Measurements from ENCODE around the gene DCAF11. TPM values are rescaled to one million over a fixed set of nuclear protein-coding genes. Genes with fewer than 3 reads are reported as not detected.
A peak's percentile ranks its signal among the peaks of the same experiment; 100 is the strongest.

Gene DCAF11
- 84.3 and 86.5 TPM in 2 replicates for total RNA-seq

DNA sequence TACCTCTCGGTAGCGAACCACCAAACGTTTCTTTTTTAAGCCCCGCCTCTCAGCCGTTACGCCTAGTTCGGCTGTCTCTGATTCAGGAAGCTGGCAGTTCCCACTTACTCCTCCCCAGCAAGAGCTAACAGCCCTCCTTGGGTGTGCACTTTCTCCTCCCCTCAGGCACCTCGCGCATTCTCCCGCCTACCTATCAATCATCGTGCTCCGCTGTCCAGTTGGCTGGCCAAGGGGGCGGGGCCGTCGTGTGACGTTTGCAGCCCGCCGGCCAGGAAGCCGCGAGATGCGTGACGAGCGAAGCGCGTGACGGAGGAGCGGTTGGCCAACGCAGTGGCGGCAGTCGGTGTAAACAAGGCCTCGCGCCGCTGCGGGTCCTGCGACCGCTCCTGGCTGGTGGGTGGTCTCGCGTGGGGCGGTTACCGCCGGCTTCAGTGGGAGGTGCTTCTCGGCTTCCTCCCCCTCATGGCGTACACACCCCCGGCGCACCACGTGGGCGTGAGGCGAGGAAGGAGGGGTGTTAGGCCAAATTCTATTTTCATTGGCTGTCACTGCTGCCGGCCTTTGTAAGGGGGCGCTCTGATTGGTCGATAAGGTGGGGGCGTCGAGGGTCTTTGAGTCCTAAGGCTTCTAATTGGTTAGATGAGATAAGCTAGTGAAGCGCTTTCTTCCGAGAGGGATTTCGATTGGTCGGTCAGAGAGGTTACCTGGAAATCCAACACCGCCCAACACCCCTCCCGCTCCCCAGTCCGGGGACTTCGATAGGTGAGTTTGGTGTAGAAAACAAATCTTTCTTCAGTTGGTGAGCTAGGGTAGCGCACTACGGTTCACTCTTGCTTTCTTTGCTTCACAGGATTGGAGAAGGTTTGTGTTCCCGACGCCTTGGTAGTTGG is at the start of gene DCAF11, which contains the start of gene NRL:
DCAF11 (plus strand) TSS at position 246 of the 890 bp plus-strand sequence. CDS start 818 bp downstream, outside the sequence.
NRL (minus strand) TSS at position 418 of the 890 bp plus-strand sequence. CDS start 32,101 bp downstream, outside the sequence.
- peak within 1 kb of the TSS; percentile 100 for H3K27ac Mint-ChIP-seq
- ChIA-PET POLR2A (interaction anchor here (0.6 to 6.1 kb wide), 48 partner anchors 9 to 1324 kb away, joined by 3 to 239 read pairs (median 7); partner anchors contain the start of genes ACIN1, C14orf119, CARMIL3 and CBLN3), CTCF (interaction anchor here (0.6 to 2.6 kb wide), 13 partner anchors 11 to 194 kb away, joined by 3 to 15 read pairs (median 5); partner anchors contain the start of genes EMC9, IRF9, PSME1 and PSME2)
- DNase-seq (peak; percentile 97), ATAC-seq (ENCODE audit: low read depth) (peak; percentile 83)
- peaks cover 27% of the 10 kb centered on the region for H3K4me1 Mint-ChIP-seq
- H3K9me3 Mint-ChIP-seq: no peaks in the 10 kb centered on the region
- H3K36me3 Mint-ChIP-seq (ENCODE audit: low read depth): peaks cover 50% of the 10 kb centered on the region
- peak within 1 kb of the TSS; percentile 99 for H3K4me3 Mint-ChIP-seq
- no peak for TF ChIP-seq CTCF (IDR thresholded peaks at IDR 0.05)
- intact Hi-C loops (cut with micrococcal nuclease): loop anchor here (1.0 to 10.0 kb wide), 17 partner anchors 9 to 1020 kb away; partner anchors contain the start of genes ACIN1, C14orf119, CHMP4A and EMC9
- no peaks in the 10 kb centered on the region for H3K27me3 Mint-ChIP-seq

DNA sequence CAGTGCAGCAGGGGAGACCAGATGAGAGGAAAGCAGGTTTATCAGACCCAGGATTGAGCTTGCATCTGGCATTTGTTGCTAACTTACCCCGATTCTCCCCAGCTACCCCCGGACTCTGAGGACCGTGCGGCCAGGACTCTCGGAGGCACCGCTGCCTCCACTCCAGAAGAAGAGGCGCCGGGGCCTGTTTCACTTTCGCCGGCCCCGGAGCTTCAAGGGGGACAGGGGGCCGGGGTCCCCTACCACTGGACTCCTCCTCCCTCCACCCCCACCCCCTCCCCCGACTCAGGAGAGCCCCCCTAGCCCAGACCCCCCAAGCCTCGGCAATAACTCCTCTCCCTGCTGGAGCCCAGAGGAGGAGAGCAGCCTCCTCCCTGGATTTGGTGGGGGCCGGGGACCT is 49.7 kb upstream of the DCAF11 start:
- intact Hi-C loops (cut with micrococcal nuclease): no loop called here
- Mint-ChIP-seq H3K27ac (no peak overlapping the region), H3K36me3 (ENCODE audit: low read depth) (no peaks in the 10 kb centered on the region), H3K27me3 (no peaks in the 10 kb centered on the region), H3K9me3 (no peaks in the 10 kb centered on the region), H3K4me3 (no peak overlapping the region), H3K4me1 (no peaks in the 10 kb centered on the region)
- no peak for TF ChIP-seq CTCF (IDR thresholded peaks at IDR 0.05)
- CTCF ChIA-PET: interaction anchor here (1.4 kb wide), 1 partner anchor 26 kb away, joined by 5 read pairs; no protein-coding TSS in a partner anchor
- DNase-seq (no peak), ATAC-seq (ENCODE audit: low read depth) (no peak)
- POLR2A ChIA-PET: interaction anchor here (0.7 kb wide), 1 partner anchor 97 kb away, joined by 3 read pairs; the partner anchor contains the start of gene IRF9

- Mint-ChIP-seq H3K4me3 (no peak overlapping the region), H3K9me3 (no peaks in the 10 kb centered on the region), H3K27me3 (no peaks in the 10 kb centered on the region), H3K36me3 (ENCODE audit: low read depth) (no peaks in the 10 kb centered on the region), H3K4me1 (no peaks in the 10 kb centered on the region), H3K27ac (no peak overlapping the region)
- POLR2A ChIA-PET: no interaction called here
- CTCF ChIA-PET: interaction anchor here (1.4 kb wide), 1 partner anchor 25 kb away, joined by 5 read pairs; no protein-coding TSS in a partner anchor
- ATAC-seq (ENCODE audit: low read depth) (no peak), DNase-seq (no peak)
- no peak for TF ChIP-seq CTCF (IDR thresholded peaks at IDR 0.05)
- intact Hi-C loops (cut with micrococcal nuclease): no loop called here
These were observed 49.2 kb upstream of the DCAF11 start for GRCh38 chr14:24065408-24065807.

GRCh38 chr14:24066496-24067132 is 48.0 kb upstream of the DCAF11 start:
- ChIA-PET POLR2A (interaction anchor here (0.5 to 0.8 kb wide), 2 partner anchors 9 to 43 kb away, joined by 3 to 5 read pairs; no protein-coding TSS in a partner anchor), CTCF (interaction anchor here (0.7 kb wide), 1 partner anchor 48 kb away, joined by 3 read pairs; no protein-coding TSS in a partner anchor)
- Mint-ChIP-seq H3K4me3 (no peak overlapping the region), H3K4me1 (no peaks in the 10 kb centered on the region), H3K27ac (no peak overlapping the region), H3K9me3 (no peaks in the 10 kb centered on the region), H3K36me3 (ENCODE audit: low read depth) (no peaks in the 10 kb centered on the region), H3K27me3 (no peaks in the 10 kb centered on the region)
- no peak for TF ChIP-seq CTCF (IDR thresholded peaks at IDR 0.05)
- DNase-seq (no peak), ATAC-seq (ENCODE audit: low read depth) (no peak)
- intact Hi-C loops (cut with micrococcal nuclease): no loop called here
